ENCODE measurements around the gene MSX1.

GRCh38 chr4:4810778-4811177 lies 48.7 kb upstream of the MSX1 start:
- TF ChIP-seq, protein P1, sequence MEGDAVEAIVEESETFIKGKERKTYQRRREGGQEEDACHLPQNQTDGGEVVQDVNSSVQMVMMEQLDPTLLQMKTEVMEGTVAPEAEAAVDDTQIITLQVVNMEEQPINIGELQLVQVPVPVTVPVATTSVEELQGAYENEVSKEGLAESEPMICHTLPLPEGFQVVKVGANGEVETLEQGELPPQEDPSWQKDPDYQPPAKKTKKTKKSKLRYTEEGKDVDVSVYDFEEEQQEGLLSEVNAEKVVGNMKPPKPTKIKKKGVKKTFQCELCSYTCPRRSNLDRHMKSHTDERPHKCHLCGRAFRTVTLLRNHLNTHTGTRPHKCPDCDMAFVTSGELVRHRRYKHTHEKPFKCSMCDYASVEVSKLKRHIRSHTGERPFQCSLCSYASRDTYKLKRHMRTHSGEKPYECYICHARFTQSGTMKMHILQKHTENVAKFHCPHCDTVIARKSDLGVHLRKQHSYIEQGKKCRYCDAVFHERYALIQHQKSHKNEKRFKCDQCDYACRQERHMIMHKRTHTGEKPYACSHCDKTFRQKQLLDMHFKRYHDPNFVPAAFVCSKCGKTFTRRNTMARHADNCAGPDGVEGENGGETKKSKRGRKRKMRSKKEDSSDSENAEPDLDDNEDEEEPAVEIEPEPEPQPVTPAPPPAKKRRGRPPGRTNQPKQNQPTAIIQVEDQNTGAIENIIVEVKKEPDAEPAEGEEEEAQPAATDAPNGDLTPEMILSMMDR (IDR thresholded peaks at IDR 0.05) = no peak
- TF ChIP-seq POLR2A (IDR thresholded peaks at IDR 0.05) = no peak
